MM.1S (cell line): ENCODE results near the gene BCL2L1.

Experiments used
- DNase-seq: peaks from one replicate; pipeline ENCODE4 v3.0.0-alpha.2; 2015
- H2AFZ ChIP-seq: fragments of 300-600 bp; sonication (generic); 2 replicates; pipeline ENCODE4 v1.6.0; 2016; ENCODE audit warnings: antibody characterized with exemption, low read length
- H3F3A ChIP-seq: fragments of 300-600 bp; sonication (generic); 2 replicates; pipeline ENCODE4 v1.6.1; 2016; ENCODE audit warnings: mild to moderate bottlenecking, antibody characterized with exemption, low read length, moderate library complexity, mixed read lengths; ENCODE audit not compliant: insufficient read depth
- H3K27ac ChIP-seq: fragments of 300-600 bp; sonication (generic); 2 replicates; pipeline ENCODE4 v1.5.1; 2016; ENCODE audit warnings: mild to moderate bottlenecking, low read length
- H3K27me3 ChIP-seq: fragments of 300-600 bp; sonication (generic); replicated peaks from 2 replicates; pipeline ENCODE4 v1.6.0; 2016; ENCODE audit warnings: low read length; ENCODE audit not compliant: insufficient read depth
- H3K36me3 ChIP-seq: fragments of 300-600 bp; sonication (generic); replicated peaks from 2 replicates; pipeline ENCODE4 v1.6.1; 2016; ENCODE audit warnings: mild to moderate bottlenecking, low read length, mixed read lengths; ENCODE audit not compliant: insufficient read depth
- H3K4me1 ChIP-seq: fragments of 300-600 bp; sonication (generic); 2 replicates; pipeline ENCODE4 v1.6.1; 2016; ENCODE audit warnings: low read length, mixed read lengths
- H3K4me2 ChIP-seq: fragments of 300-600 bp; sonication (generic); 2 replicates; pipeline ENCODE4 v1.6.0; 2016; ENCODE audit warnings: low read depth, low read length
- H3K4me3 ChIP-seq: fragments of 300-600 bp; sonication (generic); 2 replicates; pipeline ENCODE4 v1.5.1; 2016; ENCODE audit warnings: low read length, mixed read lengths
- H3K79me2 ChIP-seq: fragments of 300-600 bp; sonication (generic); 2 replicates; pipeline ENCODE4 v1.6.1; 2016; ENCODE audit warnings: mixed run types, low read length, mixed read lengths
- H3K9ac ChIP-seq: fragments of 300-600 bp; sonication (generic); 2 replicates; pipeline ENCODE4 v1.6.1; 2016; ENCODE audit warnings: low read length, mixed read lengths
- H3K9me2 ChIP-seq: fragments of 300-600 bp; sonication (generic); replicated peaks from 2 replicates; pipeline ENCODE4 v1.6.1; 2016; ENCODE audit warnings: mild to moderate bottlenecking, low read length, mixed read lengths; ENCODE audit not compliant: insufficient read depth
- H3K9me3 ChIP-seq: fragments of 300-600 bp; sonication (generic); replicated peaks from 2 replicates; pipeline ENCODE4 v1.6.1; 2016; ENCODE audit warnings: mild to moderate bottlenecking, low read length, mixed read lengths; ENCODE audit not compliant: insufficient read depth
- H4K20me1 ChIP-seq: fragments of 300-600 bp; sonication (generic); 2 replicates; pipeline ENCODE4 v1.6.1; 2016; ENCODE audit warnings: mild to moderate bottlenecking, low read length, moderate library complexity, mixed read lengths; ENCODE audit not compliant: insufficient read depth
- EZH2 ChIP-seq: fragments of 300-600 bp; sonication (generic); optimal IDR thresholded peaks from 2 replicates; pipeline ENCODE3; 2017; ENCODE audit warnings: low read depth, mild to moderate bottlenecking, antibody characterized with exemption, low read length, mixed read lengths
- EZH2phosphoT487 ChIP-seq: fragments of 300-600 bp; sonication (generic); IDR thresholded peaks from 2 replicates; pipeline ENCODE4 v1.6.1; 2018; ENCODE audit warnings: antibody characterized with exemption, low read length
- TF ChIP-seq, protein P1 (sequence below): fragments of 300-600 bp; sonication (generic); IDR thresholded peaks from 2 replicates; pipeline ENCODE4 v1.5.1; 2016; ENCODE audit warnings: antibody characterized with exemption, low read length, mixed read lengths

Gene BCL2L1

DNA sequence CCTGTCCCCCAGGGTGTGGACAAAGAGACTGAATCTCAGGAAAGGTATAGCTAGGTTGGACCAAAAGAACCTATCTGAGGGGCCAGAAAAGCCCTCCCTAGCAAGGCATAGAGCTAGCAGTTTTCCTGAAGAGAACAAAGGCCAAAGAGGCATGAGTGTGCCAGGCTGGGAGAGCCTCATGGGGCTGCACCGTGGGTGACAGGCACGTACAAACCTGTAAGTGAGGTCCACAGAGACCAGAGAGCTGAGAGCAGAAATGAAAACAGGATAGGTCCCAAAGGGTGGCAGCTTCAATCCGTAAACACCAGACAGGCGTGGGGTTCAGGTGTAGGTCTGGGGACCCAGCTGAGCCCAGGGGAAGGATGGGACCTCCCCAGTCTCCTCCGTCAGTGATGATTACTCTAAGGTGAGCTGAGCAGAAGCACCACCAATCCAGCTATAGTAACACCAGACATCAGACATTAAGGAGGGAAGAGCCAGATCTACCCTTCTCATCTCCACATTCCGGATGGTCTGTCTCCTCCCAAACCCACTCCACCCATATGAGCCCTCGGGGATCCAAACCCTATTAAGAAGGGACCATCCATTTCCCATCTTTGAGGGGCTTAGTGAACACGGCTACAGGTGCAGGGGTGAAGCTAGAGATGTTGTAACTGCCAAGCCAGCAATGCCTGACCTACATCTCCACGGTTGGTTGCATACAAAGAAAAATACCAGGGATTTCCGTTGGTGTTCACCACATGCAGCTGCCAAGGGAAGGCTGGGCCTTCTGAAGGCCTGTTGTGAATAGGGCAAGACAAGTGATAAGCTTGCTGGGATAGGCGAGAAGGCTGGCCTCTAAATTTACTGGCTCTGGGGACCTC, 38.3 kb downstream of the BCL2L1 start:
- Histone ChIP-seq H3K4me1 (peaks cover 83% of the 10 kb centered on the region), H3K27me3 (no peaks in the 10 kb centered on the region), H3K27ac (peak overlapping the region; percentile 84; the same call in 1 of the 2 replicates), H3K36me3 (peaks cover 12% of the 10 kb centered on the region; the same call in 1 of the 2 replicates), H4K20me1 (no peaks in the 10 kb centered on the region), H3K9ac (no peak overlapping the region), H2AFZ (no peak overlapping the region), H3F3A (peaks cover 59% of the 10 kb centered on the region), H3K79me2 (peaks cover 100% of the 10 kb centered on the region), H3K9me2 (no peaks in the 10 kb centered on the region), H3K4me3 (no peak overlapping the region), H3K4me2 (peak overlapping the region; percentile 38), H3K9me3 (no peaks in the 10 kb centered on the region)
- peak; percentile 54 for DNase-seq
- TF ChIP-seq, protein P1, sequence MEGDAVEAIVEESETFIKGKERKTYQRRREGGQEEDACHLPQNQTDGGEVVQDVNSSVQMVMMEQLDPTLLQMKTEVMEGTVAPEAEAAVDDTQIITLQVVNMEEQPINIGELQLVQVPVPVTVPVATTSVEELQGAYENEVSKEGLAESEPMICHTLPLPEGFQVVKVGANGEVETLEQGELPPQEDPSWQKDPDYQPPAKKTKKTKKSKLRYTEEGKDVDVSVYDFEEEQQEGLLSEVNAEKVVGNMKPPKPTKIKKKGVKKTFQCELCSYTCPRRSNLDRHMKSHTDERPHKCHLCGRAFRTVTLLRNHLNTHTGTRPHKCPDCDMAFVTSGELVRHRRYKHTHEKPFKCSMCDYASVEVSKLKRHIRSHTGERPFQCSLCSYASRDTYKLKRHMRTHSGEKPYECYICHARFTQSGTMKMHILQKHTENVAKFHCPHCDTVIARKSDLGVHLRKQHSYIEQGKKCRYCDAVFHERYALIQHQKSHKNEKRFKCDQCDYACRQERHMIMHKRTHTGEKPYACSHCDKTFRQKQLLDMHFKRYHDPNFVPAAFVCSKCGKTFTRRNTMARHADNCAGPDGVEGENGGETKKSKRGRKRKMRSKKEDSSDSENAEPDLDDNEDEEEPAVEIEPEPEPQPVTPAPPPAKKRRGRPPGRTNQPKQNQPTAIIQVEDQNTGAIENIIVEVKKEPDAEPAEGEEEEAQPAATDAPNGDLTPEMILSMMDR: no peak
- TF ChIP-seq EZH2 (no peak), EZH2phosphoT487 (no peak)

DNA sequence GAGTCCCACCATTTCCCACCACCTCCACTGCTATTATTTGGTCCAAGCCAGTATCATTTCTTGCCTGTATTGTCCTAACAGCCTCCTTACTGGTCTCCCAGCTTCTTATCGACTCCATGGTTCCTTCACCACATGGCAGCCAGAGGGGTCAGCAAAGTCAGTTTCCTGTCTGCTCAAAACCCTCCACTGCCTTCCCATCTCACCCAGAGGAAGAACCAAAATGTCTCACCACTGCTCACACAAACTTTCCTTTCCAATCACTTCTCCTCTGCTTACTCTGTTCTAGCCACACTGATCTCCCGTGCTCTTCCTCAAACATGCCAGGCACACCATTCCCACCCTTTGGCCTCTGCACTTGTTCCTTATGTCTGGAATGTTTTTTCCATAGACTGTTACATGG, 39.7 kb downstream of the BCL2L1 start:
- H3K9me2 ChIP-seq: no peaks in the 10 kb centered on the region
- H4K20me1 ChIP-seq: no peaks in the 10 kb centered on the region
- no peaks in the 10 kb centered on the region for H3K27me3 ChIP-seq
- peaks cover 12% of the 10 kb centered on the region; the same call in 1 of the 2 replicates for H3K36me3 ChIP-seq
- H3K4me3 ChIP-seq: no peak overlapping the region
- H3K4me2 ChIP-seq: no peak overlapping the region
- H3K79me2 ChIP-seq: peaks cover 100% of the 10 kb centered on the region
- peaks cover 88% of the 10 kb centered on the region for H3K4me1 ChIP-seq
- TF ChIP-seq EZH2phosphoT487: no peak
- TF ChIP-seq EZH2: no peak
- TF ChIP-seq, protein P1: no peak
- peaks cover 63% of the 10 kb centered on the region for H3F3A ChIP-seq
- no peak for DNase-seq
- no peak overlapping the region for H3K9ac ChIP-seq
- no peak overlapping the region for H2AFZ ChIP-seq
- peak overlapping the region; percentile 11; the same call in 1 of the 2 replicates for H3K27ac ChIP-seq
- H3K9me3 ChIP-seq: no peaks in the 10 kb centered on the region

DNA sequence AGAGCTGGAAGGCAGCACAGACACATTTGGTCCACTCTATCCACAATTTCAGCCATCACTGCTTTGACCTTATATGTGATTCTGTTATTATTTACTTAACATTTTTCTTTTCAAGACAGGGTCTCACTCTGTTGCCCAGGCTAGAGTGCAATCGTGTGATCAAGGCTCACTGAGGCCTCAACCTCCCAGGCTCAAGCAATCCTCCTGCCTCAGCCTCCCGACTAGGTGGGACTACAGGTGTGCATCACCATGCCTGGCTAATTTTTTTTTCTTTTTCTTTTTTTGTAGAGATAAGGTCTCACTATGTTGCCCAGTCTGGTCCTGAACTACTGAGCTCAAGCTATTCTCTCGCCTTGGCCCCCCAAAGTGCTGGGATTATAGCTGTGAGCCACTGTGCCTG, 40.3 kb downstream of the BCL2L1 start:
- Histone ChIP-seq H3K79me2 (peaks cover 100% of the 10 kb centered on the region), H3K9ac (no peak overlapping the region), H3K4me2 (no peak overlapping the region), H3K4me1 (peaks cover 89% of the 10 kb centered on the region), H4K20me1 (no peaks in the 10 kb centered on the region), H3K9me3 (no peaks in the 10 kb centered on the region), H3F3A (peaks cover 62% of the 10 kb centered on the region), H3K9me2 (no peaks in the 10 kb centered on the region), H3K4me3 (no peak overlapping the region), H2AFZ (no peak overlapping the region), H3K27ac (no peak overlapping the region; the same call in 1 of the 2 replicates), H3K27me3 (no peaks in the 10 kb centered on the region), H3K36me3 (peaks cover 12% of the 10 kb centered on the region; the same call in 1 of the 2 replicates)
- no peak for TF ChIP-seq EZH2phosphoT487
- TF ChIP-seq, protein P1: no peak
- TF ChIP-seq EZH2: no peak
- DNase-seq: no peak
